ENCODE measurements around the gene PNPLA2.
A peak's percentile ranks its signal among the peaks of the same experiment; 100 is the strongest.

Gene PNPLA2

GRCh38 chr11:799641-800316 is 18.9 kb upstream of the PNPLA2 start:
- no peak for DNase-seq

- no peak for DNase-seq
Measured at GRCh38 chr11:800473-800872, 18.2 kb upstream of the PNPLA2 start.

DNA sequence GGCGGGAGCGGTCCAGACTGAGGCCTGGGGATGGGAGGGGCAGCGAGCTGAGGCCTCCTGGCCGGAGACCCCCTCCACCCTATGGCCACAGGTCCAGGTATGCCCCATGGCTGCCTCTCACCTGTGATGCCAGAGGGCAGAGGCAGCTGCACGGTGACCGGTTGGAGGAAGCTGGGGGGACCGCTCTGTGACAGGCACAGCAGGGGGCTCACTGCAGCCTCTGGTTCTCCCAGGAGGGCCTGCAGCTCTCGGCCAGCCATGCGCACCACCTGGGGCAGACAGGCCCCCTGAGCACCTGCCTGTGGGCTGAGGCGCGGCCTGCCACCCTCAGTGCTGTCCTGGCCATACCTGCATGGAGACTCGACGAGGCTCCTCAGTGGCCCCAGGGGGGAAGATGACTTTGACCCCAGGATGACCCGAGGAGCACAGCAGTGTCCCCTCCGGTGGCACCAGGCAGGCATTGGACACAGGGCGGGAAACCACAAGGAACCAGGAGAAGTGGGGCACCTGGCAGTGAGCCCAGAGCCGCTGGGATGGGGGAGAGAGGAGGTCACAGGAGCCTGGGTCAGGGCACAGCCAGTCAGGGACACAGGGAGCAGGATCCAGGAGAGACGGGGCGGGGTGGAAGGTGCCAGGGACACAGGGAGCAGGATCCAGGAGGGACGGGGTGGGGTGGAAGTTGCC is 17.5 kb upstream of the PNPLA2 start:
- no peak for DNase-seq

DNA sequence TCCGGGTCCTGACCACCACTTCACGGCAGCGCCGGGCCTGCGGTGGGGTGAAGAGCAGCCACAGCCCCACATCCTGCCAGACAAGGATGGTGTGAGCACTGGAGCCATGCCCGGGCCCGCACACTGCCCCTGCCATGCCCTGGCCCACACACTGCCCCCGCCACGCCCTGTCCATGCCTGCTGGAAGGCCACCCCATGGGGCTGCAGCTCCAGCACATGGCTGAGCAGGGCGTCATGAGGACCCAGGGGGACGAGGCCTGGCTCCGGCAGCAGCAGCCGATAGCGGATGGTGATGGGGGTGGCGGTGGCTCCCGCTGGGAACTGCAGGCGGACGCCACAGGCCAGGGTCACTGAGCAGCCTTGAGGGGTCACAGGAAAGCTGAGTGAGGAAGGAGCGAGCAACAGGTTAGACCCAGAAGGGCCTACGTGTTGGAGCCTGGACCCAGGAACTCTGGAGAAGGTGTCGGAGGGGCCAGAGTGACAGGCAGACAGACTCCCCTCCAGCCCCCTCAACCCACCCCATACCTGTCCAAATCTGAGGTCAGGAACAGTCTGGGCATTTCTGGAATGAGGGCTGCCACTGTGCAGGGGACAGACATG is 16.6 kb upstream of the PNPLA2 start:
- DNase-seq, result no peak

DNA sequence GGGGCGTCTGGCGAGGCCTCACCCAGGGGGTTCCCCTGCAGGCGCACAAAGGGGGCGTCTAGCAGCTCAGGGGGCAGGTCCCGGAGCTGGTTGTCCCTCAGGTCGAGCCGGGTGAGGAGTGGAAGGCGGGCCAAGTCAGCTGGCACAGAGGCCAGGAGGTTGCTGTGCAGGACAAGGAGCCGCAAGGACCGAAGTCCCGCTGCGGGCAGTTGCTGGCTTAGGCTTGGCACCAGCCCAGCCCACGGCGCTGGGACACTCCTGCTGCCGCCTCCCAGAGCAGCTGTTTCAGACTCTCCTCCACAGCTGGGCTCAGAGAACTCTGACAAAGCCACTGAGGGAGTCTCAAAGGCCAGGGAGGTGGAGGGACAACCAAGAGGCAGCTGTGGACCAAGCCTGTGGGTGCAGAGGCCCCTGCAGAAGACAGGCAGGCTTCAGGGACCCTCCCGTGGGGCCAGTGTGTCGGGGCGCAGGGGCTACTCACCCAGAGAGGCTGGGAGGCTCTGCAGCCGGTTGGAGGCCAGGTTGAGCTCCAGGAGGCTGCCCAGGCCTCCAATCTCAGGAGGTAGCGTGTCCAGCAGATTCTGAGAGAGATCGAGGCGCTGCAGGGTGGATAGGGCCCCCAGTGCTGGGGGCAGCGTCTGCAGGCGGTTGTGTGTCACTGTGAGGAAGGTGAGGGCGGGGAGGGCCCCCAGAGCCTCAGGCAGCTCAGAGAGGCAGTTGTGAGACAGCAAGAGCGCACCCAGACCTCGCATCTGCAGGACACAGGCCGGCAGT is 15.8 kb upstream of the PNPLA2 start:
- DNase-seq, result no peak

DNA sequence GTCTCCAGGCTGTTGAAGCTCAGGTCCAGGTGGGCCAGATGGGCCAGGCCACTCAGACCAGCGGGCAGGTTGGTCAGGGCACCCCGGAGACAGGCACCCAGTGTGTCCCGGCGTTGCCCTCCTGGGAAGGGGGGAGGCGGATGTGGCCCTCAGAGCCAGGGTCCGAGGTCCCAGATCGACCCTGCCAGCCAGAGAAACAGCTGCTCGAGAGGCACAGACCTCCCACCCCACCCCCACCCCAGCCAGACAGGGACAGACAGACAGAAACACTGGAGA is 15.3 kb upstream of the PNPLA2 start:
- DNase-seq, result no peak

DNA sequence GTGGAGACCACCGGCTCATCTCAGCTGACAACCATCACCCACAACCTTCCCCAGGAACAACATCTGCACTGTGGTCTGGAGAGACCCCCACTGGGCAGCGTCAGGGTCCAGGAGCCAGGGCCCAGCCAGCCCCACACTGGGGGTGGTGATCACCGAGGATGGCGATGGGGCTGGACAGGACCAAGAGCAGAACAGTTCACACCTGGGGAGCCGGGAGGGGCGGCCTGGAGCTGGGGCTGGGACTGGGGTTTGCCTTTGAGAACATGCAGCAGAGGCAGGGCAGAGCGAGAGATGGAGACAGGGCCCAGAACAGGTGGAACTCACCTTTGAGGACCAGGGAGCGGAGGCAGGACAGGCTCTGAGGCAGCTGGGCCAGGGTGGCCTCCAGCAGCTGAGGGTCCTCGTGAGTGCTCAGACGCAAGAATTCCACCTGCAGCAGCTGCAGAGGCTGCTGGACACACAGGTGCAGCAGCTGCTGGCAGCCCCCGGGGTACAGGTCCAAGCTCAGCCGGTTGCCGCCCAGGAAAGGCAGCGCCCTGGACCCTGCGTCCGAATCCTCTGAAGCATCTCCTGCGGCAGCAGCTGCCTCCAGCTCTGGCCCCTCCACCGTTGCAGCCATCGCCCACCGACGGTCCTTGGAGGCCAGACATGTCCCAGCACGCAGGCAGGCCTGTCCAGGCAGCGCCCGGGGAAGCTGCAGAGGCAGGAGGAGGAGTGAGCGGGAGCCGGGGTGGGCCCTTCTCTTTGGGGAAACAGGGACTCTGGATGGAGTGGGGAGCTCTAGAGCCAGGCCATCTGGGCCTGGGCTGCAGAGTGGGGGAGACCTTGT is 14.7 kb upstream of the PNPLA2 start:
- DNase-seq, result no peak

DNA sequence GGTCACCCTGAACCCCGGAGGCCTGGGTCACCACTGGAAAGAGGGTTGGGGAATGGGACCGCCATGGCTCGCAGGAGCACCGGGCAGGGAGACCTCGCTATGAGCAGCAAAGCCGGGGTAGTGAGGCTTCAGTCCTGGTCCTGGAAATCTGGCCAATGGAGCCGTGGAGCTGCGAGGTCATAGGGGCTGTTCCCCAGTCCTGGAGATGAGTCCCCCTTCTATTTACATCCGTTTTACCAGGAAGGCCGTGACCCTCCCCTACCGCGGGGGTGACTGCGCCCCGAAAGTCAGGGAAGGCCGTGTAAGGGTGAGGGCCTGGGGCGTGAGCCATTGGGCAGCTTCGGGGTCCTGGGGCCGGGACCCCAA is 14.1 kb upstream of the PNPLA2 start:
- no peak for DNase-seq

GRCh38 chr11:808427-809286 is 10.1 kb upstream of the PNPLA2 start:
- peak; percentile 56 for DNase-seq

DNA sequence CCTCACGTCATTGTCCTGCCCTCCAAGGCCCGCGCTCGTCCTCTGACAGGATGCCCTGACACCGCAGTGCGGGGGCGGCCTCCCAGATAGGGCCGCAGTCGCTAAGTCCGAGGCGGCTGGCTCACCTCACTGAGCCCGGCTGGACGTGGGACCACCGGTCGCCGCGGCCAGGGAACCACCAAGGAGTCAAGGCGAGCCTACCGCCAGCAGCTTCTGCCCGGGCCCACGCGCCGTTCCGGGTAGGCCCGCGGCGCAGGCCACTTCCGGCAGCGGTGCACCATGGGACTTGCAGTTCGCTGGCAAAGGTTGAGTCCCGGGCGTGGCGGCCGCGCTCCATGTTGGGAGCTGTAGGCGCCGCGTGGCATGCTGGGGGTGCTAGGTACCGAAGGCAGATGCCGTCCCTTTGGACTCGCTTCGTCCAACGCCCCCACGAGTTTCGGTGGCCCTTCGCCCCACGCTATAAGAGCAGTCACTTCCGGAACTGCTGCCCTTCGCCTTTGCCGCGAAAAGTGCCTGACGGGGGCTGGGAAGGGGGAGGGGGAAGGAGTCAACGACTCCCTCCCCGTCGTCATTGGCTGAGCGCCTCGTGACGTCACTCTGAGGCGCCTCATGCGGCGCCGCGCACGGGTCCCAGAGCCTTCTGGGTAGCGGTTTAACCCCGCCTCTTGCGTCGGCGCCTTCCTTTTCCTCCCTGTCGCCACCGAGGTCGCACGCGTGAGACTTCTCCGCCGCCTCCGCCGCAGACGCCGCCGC is 9.3 kb upstream of the PNPLA2 start, which contains the start of gene RPLP2:
Gene RPLP2, plus strand, starts transcription at position 681 of the 753 bp plus-strand sequence. CDS start 268 bp downstream, outside the sequence.
- DNase-seq, result peak; percentile 99

DNA sequence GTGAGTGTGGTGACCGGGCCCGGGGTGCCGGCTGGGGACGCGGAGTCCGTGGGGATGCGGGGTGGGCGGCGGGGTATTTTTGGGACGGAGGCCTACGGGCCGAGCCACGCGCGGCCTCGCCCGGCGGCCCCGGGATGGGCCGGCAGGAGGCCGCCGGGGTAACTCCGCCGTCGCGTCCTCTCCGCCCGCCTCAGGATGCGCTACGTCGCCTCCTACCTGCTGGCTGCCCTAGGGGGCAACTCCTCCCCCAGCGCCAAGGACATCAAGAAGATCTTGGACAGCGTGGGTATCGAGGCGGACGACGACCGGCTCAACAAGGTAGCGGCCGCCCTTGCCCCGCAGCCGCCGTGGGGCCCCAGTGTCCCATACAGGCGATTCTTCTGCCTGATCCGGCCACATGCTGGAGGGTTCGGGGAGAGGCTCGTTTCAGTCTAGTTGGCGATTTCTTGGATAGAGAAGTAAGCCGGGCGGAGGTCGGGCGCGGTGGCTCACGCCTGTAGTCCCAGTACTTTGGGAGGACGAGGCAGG is 8.6 kb upstream of the PNPLA2 start:
- peak; percentile 33 for DNase-seq

GRCh38 chr11:811446-812245 is 7.1 kb upstream of the PNPLA2 start:
- DNase-seq, result peak; percentile 69

GRCh38 chr11:812390-812789 is 6.3 kb upstream of the PNPLA2 start:
- no peak for DNase-seq

DNA sequence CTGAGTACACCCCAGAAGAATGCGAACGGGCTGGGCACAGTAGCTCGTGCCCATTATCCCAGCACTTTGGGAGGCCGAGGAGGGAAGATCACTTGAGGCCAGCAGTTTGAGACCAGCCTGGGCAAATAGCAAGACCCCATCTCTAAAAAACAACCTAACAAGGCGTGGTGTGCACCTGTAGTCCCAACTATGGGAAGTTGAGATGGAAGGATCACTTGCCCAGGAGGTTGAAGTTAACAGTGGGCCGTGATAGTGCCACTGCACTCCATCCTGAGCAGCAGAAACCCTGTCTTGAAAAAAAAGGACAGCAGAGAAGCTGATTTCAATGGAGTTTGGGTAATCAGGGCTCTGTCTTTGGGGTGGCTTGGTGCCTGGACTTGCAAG is 5.7 kb upstream of the PNPLA2 start:
- DNase-seq, result no peak

- DNase-seq, result no peak
Measured at GRCh38 chr11:813456-814096, 5.1 kb upstream of the PNPLA2 start.

DNA sequence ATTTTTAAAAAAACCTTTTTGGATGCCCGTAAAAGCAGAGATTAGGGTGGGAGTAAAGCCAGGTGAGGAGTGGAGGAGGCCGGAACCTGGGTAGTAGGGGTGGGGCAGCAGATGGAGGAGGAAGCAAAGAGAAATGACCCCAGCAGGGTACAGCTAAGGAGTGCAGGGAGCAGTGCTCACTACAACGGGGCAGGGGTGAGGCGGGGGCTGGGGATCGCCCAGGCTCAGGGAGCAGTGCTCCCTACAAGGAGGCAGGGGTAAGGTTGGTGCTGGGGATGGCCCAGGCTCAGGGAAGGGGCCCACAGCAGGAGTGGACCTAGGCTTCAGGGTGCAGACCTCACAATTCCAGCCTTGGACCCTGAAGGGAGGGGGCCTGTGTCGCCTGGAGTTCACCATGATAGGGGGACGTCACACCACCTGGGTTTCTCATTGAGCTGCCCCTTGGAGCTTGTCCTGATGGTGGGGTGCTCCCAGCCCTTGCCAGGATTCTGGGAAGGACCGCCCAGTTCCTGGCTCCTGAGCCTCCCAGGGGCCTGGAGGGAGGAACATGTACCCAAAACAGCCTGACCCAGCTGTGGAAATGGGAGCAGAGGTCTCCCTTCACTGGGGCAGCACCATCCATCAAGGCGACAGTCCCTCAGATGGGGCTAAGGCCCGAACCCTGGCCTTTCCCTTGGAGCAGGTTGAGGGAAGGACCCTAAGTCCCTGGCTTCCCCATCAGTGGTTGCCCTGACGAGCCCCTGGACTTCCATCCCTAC is 2.9 kb upstream of the PNPLA2 start:
- DNase-seq, result no peak

GRCh38 chr11:816433-816779 is 2.3 kb upstream of the PNPLA2 start:
- DNase-seq, result no peak

- peak; percentile 97 for DNase-seq
Measured at GRCh38 chr11:819129-819931, 616 bp downstream of the PNPLA2 start.

Measured in hematopoietic multipotent progenitor cell treated with erythropoietin and hydrocortisone succinate and interleukin-3 and kit ligand, for 4 days (in vitro differentiated cells).